GM18517 (cell line): ENCODE measurements around the gene RBM8A.

Source experiments
- ATAC-seq: cut with Tn5 transposase; IDR thresholded peaks from one replicate; pipeline ENCODE4 v1.9.1; 2021; ENCODE audit warnings: mild to moderate bottlenecking, moderate library complexity; ENCODE audit not compliant: unreplicated experiment

Gene RBM8A

GRCh38 chr1:145884675-145885074 lies 42.6 kb downstream of the RBM8A start:
- ATAC-seq = no peak

- ATAC-seq = no peak
Observed at GRCh38 chr1:145879775-145880174, 47.5 kb downstream of the RBM8A start.

GRCh38 chr1:145878724-145879123 lies 48.6 kb downstream of the RBM8A start:
- no peak for ATAC-seq

- ATAC-seq = no peak
Observed at GRCh38 chr1:145877923-145878486, 49.3 kb downstream of the RBM8A start.

GRCh38 chr1:145874646-145875045 lies 52.6 kb downstream of the RBM8A start:
- ATAC-seq = no peak

- no peak for ATAC-seq
Observed at GRCh38 chr1:145871994-145872924, 55.0 kb downstream of the RBM8A start.
